ENCODE results near the gene C1RL. TPM values are rescaled to one million over a fixed set of nuclear protein-coding genes. Genes with fewer than 3 reads are reported as not detected.

Gene C1RL
- total RNA-seq, 1 donor from 2014 or later = 58.5 TPM

DNA sequence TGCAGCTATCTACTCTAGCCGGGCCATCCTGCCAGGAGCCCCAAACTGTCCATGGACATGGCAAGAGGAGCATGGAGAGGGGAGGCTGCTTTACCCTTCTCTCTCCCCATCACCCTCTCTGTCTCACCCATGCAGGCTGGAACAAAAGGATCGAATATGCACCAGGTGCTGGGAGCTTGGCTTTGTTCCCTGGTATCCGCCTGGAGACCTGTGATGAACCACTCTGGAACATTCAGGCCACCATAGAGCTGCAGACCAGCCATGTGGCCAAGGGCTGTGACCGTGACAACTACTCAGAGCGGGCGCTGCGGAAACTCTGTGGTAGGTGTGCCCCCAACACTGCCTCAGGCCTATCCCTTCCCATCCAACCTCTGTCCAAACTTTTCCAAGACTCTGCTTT, 27.1 kb upstream of the C1RL start:
- H3K4me1 Mint-ChIP-seq = peaks cover 14% of the 10 kb centered on the region
- H3K9me3 Mint-ChIP-seq = no peaks in the 10 kb centered on the region
- no peak for DNase-seq (ENCODE audit: low spot score in 2 of 2, unreplicated experiment in 2 of 2)
- no peak overlapping the region for H3K27ac Mint-ChIP-seq
- no peaks in the 10 kb centered on the region for H3K27me3 Mint-ChIP-seq (ENCODE audit: low read depth)
- no peak overlapping the region for H3K4me3 Mint-ChIP-seq
- TF ChIP-seq, protein P1, sequence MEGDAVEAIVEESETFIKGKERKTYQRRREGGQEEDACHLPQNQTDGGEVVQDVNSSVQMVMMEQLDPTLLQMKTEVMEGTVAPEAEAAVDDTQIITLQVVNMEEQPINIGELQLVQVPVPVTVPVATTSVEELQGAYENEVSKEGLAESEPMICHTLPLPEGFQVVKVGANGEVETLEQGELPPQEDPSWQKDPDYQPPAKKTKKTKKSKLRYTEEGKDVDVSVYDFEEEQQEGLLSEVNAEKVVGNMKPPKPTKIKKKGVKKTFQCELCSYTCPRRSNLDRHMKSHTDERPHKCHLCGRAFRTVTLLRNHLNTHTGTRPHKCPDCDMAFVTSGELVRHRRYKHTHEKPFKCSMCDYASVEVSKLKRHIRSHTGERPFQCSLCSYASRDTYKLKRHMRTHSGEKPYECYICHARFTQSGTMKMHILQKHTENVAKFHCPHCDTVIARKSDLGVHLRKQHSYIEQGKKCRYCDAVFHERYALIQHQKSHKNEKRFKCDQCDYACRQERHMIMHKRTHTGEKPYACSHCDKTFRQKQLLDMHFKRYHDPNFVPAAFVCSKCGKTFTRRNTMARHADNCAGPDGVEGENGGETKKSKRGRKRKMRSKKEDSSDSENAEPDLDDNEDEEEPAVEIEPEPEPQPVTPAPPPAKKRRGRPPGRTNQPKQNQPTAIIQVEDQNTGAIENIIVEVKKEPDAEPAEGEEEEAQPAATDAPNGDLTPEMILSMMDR (IDR thresholded peaks at IDR 0.05; ENCODE audit: unreplicated experiment) = no peak
- H3K36me3 Mint-ChIP-seq = peaks cover 36% of the 10 kb centered on the region

- Mint-ChIP-seq H3K4me1 (peaks cover 21% of the 10 kb centered on the region), H3K4me3 (no peak overlapping the region), H3K36me3 (peaks cover 28% of the 10 kb centered on the region), H3K27me3 (ENCODE audit: low read depth) (no peaks in the 10 kb centered on the region), H3K27ac (no peak overlapping the region), H3K9me3 (no peaks in the 10 kb centered on the region)
- DNase-seq (ENCODE audit: low spot score in 2 of 2, unreplicated experiment in 2 of 2) = no peak
- TF ChIP-seq, protein P1 (IDR thresholded peaks at IDR 0.05; ENCODE audit: unreplicated experiment) = no peak
Observed at GRCh38 chr12:7134396-7135166, 25.6 kb upstream of the C1RL start.

DNA sequence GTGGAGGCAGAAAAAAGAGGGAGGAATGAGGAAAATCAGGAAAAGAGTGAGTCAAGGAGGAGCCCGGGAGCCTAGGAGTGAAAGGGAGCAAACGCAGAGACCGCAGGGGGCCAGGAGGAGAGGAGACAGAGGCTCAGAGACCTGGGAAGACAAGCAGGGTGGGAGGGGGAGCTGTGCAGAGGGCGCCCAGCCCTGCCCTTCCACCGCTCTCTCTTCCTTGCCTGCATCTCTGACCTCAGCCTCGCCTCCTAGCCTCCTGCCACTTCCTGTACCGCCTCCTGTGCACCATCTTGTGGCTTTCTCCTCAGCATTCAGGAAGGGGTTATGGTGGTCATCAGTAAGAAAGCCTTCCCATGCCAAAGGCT, 22.5 kb upstream of the C1RL start:
- DNase-seq (ENCODE audit: low spot score in 2 of 2, unreplicated experiment in 2 of 2) = no peak
- Mint-ChIP-seq H3K4me1 (peaks cover 25% of the 10 kb centered on the region), H3K27ac (peak overlapping the region; percentile 85), H3K4me3 (peak overlapping the region; percentile 90), H3K9me3 (no peaks in the 10 kb centered on the region), H3K27me3 (ENCODE audit: low read depth) (no peaks in the 10 kb centered on the region), H3K36me3 (peaks cover 13% of the 10 kb centered on the region)
- TF ChIP-seq, protein P1 (IDR thresholded peaks at IDR 0.05; ENCODE audit: unreplicated experiment) = no peak

- H3K27me3 Mint-ChIP-seq (ENCODE audit: low read depth) = no peaks in the 10 kb centered on the region
- DNase-seq (ENCODE audit: low spot score in 2 of 2, unreplicated experiment in 2 of 2) = peak in 1 of 2 experiments; percentile 52
- no peaks in the 10 kb centered on the region for H3K9me3 Mint-ChIP-seq
- H3K4me1 Mint-ChIP-seq = peaks cover 25% of the 10 kb centered on the region
- peaks cover 13% of the 10 kb centered on the region for H3K36me3 Mint-ChIP-seq
- H3K27ac Mint-ChIP-seq = peak overlapping the region; percentile 85
- TF ChIP-seq, protein P1 (IDR thresholded peaks at IDR 0.05; ENCODE audit: unreplicated experiment) = no peak
- peak overlapping the region; percentile 90 for H3K4me3 Mint-ChIP-seq
Observed at GRCh38 chr12:7130701-7131501, 21.9 kb upstream of the C1RL start.

DNA sequence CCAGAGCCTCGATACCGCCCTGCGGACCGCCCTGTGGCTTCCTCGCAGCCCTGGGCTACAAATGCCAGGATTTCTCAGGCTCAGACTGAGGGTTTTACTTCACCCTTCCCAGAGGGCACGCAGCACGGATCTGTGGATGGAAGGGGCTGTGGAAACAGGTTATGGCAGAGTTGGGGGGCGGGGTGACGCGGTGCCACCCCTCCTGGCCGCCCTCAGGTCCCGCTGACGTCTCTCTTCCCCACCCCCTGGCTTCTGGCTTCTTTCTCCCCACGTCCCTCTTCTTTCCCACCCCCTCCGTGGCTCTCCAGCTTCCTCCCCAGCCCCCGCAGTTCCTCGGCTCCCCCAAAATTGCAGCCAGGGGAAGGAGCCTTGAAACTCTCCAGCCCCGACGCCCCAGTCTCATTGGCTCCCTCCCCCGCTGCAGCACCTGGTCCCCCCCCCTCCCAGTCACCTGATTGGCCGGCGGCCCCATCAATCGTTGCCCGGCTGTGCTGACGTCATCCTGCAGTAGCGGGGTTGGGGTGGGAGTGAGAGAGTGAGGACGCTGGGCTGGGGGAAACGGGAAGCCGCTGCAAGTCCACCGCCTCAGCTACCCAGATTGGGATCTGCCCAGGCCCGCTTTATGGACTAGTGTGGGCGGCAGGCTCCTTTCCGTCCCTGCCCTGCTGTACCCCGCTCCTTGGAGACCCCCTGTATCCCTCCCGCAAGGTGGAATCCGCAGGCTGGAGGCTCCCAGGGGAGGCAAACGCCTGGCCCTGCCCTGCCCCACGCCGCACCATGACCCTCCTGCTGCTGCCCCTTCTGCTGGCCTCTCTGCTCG, 21.1 kb upstream of the C1RL start, which contains the start of gene CLSTN3:
Gene CLSTN3 (plus strand): TSS at position 500 of the 820 bp plus-strand sequence. CDS start 278 bp downstream, at position 778.
- TF ChIP-seq, protein P1 (IDR thresholded peaks at IDR 0.05; ENCODE audit: unreplicated experiment) = peak; percentile 10
- Mint-ChIP-seq H3K9me3 (no peaks in the 10 kb centered on the region), H3K36me3 (peaks cover 5% of the 10 kb centered on the region), H3K4me3 (peak within 1 kb of the TSS; percentile 90), H3K27ac (peak within 1 kb of the TSS; percentile 89), H3K27me3 (ENCODE audit: low read depth) (no peaks in the 10 kb centered on the region), H3K4me1 (peaks cover 25% of the 10 kb centered on the region)
- DNase-seq (ENCODE audit: low spot score in 2 of 2, unreplicated experiment in 2 of 2) = peak; percentile 79 to 89

Data from mesothelial cell of epicardium (in vitro differentiated cells).